ENCODE results near the gene WWC2. TPM values are rescaled to one million over a fixed set of nuclear protein-coding genes. Genes with fewer than 3 reads are reported as not detected.

Gene WWC2
- polyA plus RNA-seq, 4 donors, result 0.22 to 15.6 (median 2.1) TPM

GRCh38 chr4:183141997-183142396 is 42.9 kb downstream of the WWC2 start:
- H3K27ac ChIP-seq (ENCODE audit: low read depth in 1 of 3, low read length in 2 of 3), result no peak overlapping the region
- H3K36me3 ChIP-seq (ENCODE audit: control insufficient read depth in 3 of 3, insufficient read depth in 2 of 3, low read depth in 1 of 3, low read length in 3 of 3), result peaks cover 0 to 2% (median 0%) of the 10 kb centered on the region in 3 donors
- no peak overlapping the region for H3K4me3 ChIP-seq (ENCODE audit: low read depth in 1 of 3, low read length in 3 of 3)
- WGBS, 3 donors, result 85 to 93% (median 88%) methylated on average over 1 of the region's 1 CpG
- H3K9me3 ChIP-seq (ENCODE audit: control insufficient read depth in 2 of 2, insufficient read depth in 1 of 2, low read depth in 1 of 2, low read length in 1 of 2), result no peaks in the 10 kb centered on the region
- no peaks in the 10 kb centered on the region for H3K27me3 ChIP-seq (ENCODE audit: control insufficient read depth in 3 of 3, insufficient read depth in 3 of 3, low read length in 3 of 3)
- no peaks in the 10 kb centered on the region for H3K4me1 ChIP-seq (ENCODE audit: control insufficient read depth in 3 of 3, insufficient read depth in 2 of 3, low read depth in 1 of 3, low read length in 2 of 3)
- DNase-seq (no peak), FAIRE-seq (no peak)

- no peak for DNase-seq
- Histone ChIP-seq H3K27me3 (ENCODE audit: control insufficient read depth in 3 of 3, insufficient read depth in 3 of 3, low read length in 3 of 3) (no peaks in the 10 kb centered on the region), H3K9me3 (ENCODE audit: control insufficient read depth in 2 of 2, insufficient read depth in 1 of 2, low read depth in 1 of 2, low read length in 1 of 2) (no peaks in the 10 kb centered on the region), H3K4me3 (ENCODE audit: low read depth in 1 of 3, low read length in 3 of 3) (no peak overlapping the region), H3K27ac (ENCODE audit: low read depth in 1 of 3, low read length in 2 of 3) (no peak overlapping the region), H3K4me1 (ENCODE audit: control insufficient read depth in 3 of 3, insufficient read depth in 2 of 3, low read depth in 1 of 3, low read length in 2 of 3) (no peaks in the 10 kb centered on the region), H3K36me3 (ENCODE audit: control insufficient read depth in 3 of 3, insufficient read depth in 2 of 3, low read depth in 1 of 3, low read length in 3 of 3) (peaks cover 0 to 2% (median 0%) of the 10 kb centered on the region in 3 donors)
- 40 to 49% (median 42%) methylated on average over 6 of the region's 6 CpGs for WGBS, 3 donors
- FAIRE-seq, result no peak
Observed at GRCh38 chr4:183142571-183143550, 43.8 kb downstream of the WWC2 start.

GRCh38 chr4:183144787-183145186 is 45.7 kb downstream of the WWC2 start:
- Histone ChIP-seq H3K9me3 (ENCODE audit: control insufficient read depth in 2 of 2, insufficient read depth in 1 of 2, low read depth in 1 of 2, low read length in 1 of 2) (no peaks in the 10 kb centered on the region), H3K36me3 (ENCODE audit: control insufficient read depth in 3 of 3, insufficient read depth in 2 of 3, low read depth in 1 of 3, low read length in 3 of 3) (no peaks in the 10 kb centered on the region), H3K27me3 (ENCODE audit: control insufficient read depth in 3 of 3, insufficient read depth in 3 of 3, low read length in 3 of 3) (no peaks in the 10 kb centered on the region), H3K27ac (ENCODE audit: low read depth in 1 of 3, low read length in 2 of 3) (no peak overlapping the region), H3K4me1 (ENCODE audit: control insufficient read depth in 3 of 3, insufficient read depth in 2 of 3, low read depth in 1 of 3, low read length in 2 of 3) (no peaks in the 10 kb centered on the region), H3K4me3 (ENCODE audit: low read depth in 1 of 3, low read length in 3 of 3) (no peak overlapping the region)
- WGBS, 3 donors, result 85 to 87% (median 87%) methylated on average over 6 of the region's 6 CpGs
- DNase-seq, result no peak
- no peak for FAIRE-seq

GRCh38 chr4:183145773-183146172 is 46.7 kb downstream of the WWC2 start:
- FAIRE-seq (no peak), DNase-seq (no peak)
- H3K27me3 ChIP-seq (ENCODE audit: control insufficient read depth in 3 of 3, insufficient read depth in 3 of 3, low read length in 3 of 3), result no peaks in the 10 kb centered on the region
- H3K4me1 ChIP-seq (ENCODE audit: control insufficient read depth in 3 of 3, insufficient read depth in 2 of 3, low read depth in 1 of 3, low read length in 2 of 3), result no peaks in the 10 kb centered on the region
- H3K27ac ChIP-seq (ENCODE audit: low read depth in 1 of 3, low read length in 2 of 3), result no peak overlapping the region
- H3K36me3 ChIP-seq (ENCODE audit: control insufficient read depth in 3 of 3, insufficient read depth in 2 of 3, low read depth in 1 of 3, low read length in 3 of 3), result no peaks in the 10 kb centered on the region
- 68 to 78% (median 78%) methylated on average over 2 of the region's 2 CpGs for WGBS, 3 donors
- no peaks in the 10 kb centered on the region for H3K9me3 ChIP-seq (ENCODE audit: control insufficient read depth in 2 of 2, insufficient read depth in 1 of 2, low read depth in 1 of 2, low read length in 1 of 2)
- H3K4me3 ChIP-seq (ENCODE audit: low read depth in 1 of 3, low read length in 3 of 3), result no peak overlapping the region

- no peak for FAIRE-seq
- 60 to 68% (median 60%) methylated on average over 4 of the region's 4 CpGs for WGBS, 3 donors
- H3K4me1 ChIP-seq (ENCODE audit: control insufficient read depth in 3 of 3, insufficient read depth in 2 of 3, low read depth in 1 of 3, low read length in 2 of 3), result no peaks in the 10 kb centered on the region
Observed at GRCh38 chr4:183146478-183146877, 47.4 kb downstream of the WWC2 start.

GRCh38 chr4:183147196-183147595 is 48.1 kb downstream of the WWC2 start:
- H3K4me1 ChIP-seq (ENCODE audit: control insufficient read depth in 3 of 3, insufficient read depth in 2 of 3, low read depth in 1 of 3, low read length in 2 of 3), result no peaks in the 10 kb centered on the region
- no peaks in the 10 kb centered on the region for H3K27me3 ChIP-seq (ENCODE audit: control insufficient read depth in 3 of 3, insufficient read depth in 3 of 3, low read length in 3 of 3)
- no peak overlapping the region for H3K27ac ChIP-seq (ENCODE audit: low read depth in 1 of 3, low read length in 2 of 3)
- H3K4me3 ChIP-seq (ENCODE audit: low read depth in 1 of 3, low read length in 3 of 3), result no peak overlapping the region
- DNase-seq, result no peak
- H3K36me3 ChIP-seq (ENCODE audit: control insufficient read depth in 3 of 3, insufficient read depth in 2 of 3, low read depth in 1 of 3, low read length in 3 of 3), result no peaks in the 10 kb centered on the region
- no peaks in the 10 kb centered on the region for H3K9me3 ChIP-seq (ENCODE audit: control insufficient read depth in 2 of 2, insufficient read depth in 1 of 2, low read depth in 1 of 2, low read length in 1 of 2)
- 67 to 78% (median 72%) methylated on average over 3 of the region's 3 CpGs for WGBS, 3 donors
- no peak for FAIRE-seq

More at GRCh38 chr4:183146478-183146877, 47.4 kb downstream of the WWC2 start:
- DNase-seq, result no peak
- Histone ChIP-seq H3K36me3 (ENCODE audit: control insufficient read depth in 3 of 3, insufficient read depth in 2 of 3, low read depth in 1 of 3, low read length in 3 of 3) (no peaks in the 10 kb centered on the region), H3K4me3 (ENCODE audit: low read depth in 1 of 3, low read length in 3 of 3) (no peak overlapping the region), H3K27me3 (ENCODE audit: control insufficient read depth in 3 of 3, insufficient read depth in 3 of 3, low read length in 3 of 3) (no peaks in the 10 kb centered on the region), H3K9me3 (ENCODE audit: control insufficient read depth in 2 of 2, insufficient read depth in 1 of 2, low read depth in 1 of 2, low read length in 1 of 2) (no peaks in the 10 kb centered on the region), H3K27ac (ENCODE audit: low read depth in 1 of 3, low read length in 2 of 3) (no peak overlapping the region)

- H3K9me3 ChIP-seq (ENCODE audit: control insufficient read depth in 2 of 2, insufficient read depth in 1 of 2, low read depth in 1 of 2, low read length in 1 of 2), result no peaks in the 10 kb centered on the region
- no peaks in the 10 kb centered on the region for H3K4me1 ChIP-seq (ENCODE audit: control insufficient read depth in 3 of 3, insufficient read depth in 2 of 3, low read depth in 1 of 3, low read length in 2 of 3)
- no peak for FAIRE-seq
- WGBS, 3 donors, result 89 to 95% (median 89%) methylated on average over 4 of the region's 4 CpGs
- H3K4me3 ChIP-seq (ENCODE audit: low read depth in 1 of 3, low read length in 3 of 3), result no peak overlapping the region
- no peak for DNase-seq
- H3K36me3 ChIP-seq (ENCODE audit: control insufficient read depth in 3 of 3, insufficient read depth in 2 of 3, low read depth in 1 of 3, low read length in 3 of 3), result no peaks in the 10 kb centered on the region
- no peaks in the 10 kb centered on the region for H3K27me3 ChIP-seq (ENCODE audit: control insufficient read depth in 3 of 3, insufficient read depth in 3 of 3, low read length in 3 of 3)
- H3K27ac ChIP-seq (ENCODE audit: low read depth in 1 of 3, low read length in 2 of 3), result no peak overlapping the region
Observed at GRCh38 chr4:183147983-183148382, 48.9 kb downstream of the WWC2 start.

GRCh38 chr4:183149616-183150539 is 50.8 kb downstream of the WWC2 start:
- FAIRE-seq (no peak), DNase-seq (no peak)
- 63 to 82% (median 71%) methylated on average over 5 of the region's 5 CpGs for WGBS, 3 donors
- no peak overlapping the region for H3K4me3 ChIP-seq (ENCODE audit: low read depth in 1 of 3, low read length in 3 of 3)
- no peaks in the 10 kb centered on the region for H3K36me3 ChIP-seq (ENCODE audit: control insufficient read depth in 3 of 3, insufficient read depth in 2 of 3, low read depth in 1 of 3, low read length in 3 of 3)
- H3K4me1 ChIP-seq (ENCODE audit: control insufficient read depth in 3 of 3, insufficient read depth in 2 of 3, low read depth in 1 of 3, low read length in 2 of 3), result peaks cover 0 to 6% (median 3%) of the 10 kb centered on the region in 3 donors
- H3K9me3 ChIP-seq (ENCODE audit: control insufficient read depth in 2 of 2, insufficient read depth in 1 of 2, low read depth in 1 of 2, low read length in 1 of 2), result no peaks in the 10 kb centered on the region
- H3K27me3 ChIP-seq (ENCODE audit: control insufficient read depth in 3 of 3, insufficient read depth in 3 of 3, low read length in 3 of 3), result no peaks in the 10 kb centered on the region
- H3K27ac ChIP-seq (ENCODE audit: low read depth in 1 of 3, low read length in 2 of 3), result no peak overlapping the region
